Measurements from ENCODE around the gene ZDHHC17.

The ZDHHC17 gene

DNA sequence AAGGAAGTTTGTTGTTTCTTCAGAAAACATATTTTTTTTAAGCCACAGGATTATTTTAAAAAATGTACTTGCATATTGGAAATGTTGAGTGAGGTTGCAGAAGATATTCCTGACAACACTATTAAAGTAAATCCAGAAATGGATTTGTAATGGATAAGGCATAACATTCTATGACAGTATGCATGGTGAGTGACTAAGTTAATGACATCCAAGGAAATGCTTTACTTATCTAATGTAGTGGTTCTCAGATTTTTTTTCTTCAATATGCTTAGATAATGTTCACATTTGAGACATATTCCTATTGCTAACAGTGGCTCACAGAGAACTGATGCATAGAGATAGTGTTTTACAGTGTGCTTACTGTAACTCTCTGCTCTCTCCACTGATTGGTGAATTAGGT lies 49.4 kb downstream of the ZDHHC17 start:
- no peak for DNase-seq (ENCODE audit: low read depth in 1 of 2, low spot score in 1 of 2)

DNA sequence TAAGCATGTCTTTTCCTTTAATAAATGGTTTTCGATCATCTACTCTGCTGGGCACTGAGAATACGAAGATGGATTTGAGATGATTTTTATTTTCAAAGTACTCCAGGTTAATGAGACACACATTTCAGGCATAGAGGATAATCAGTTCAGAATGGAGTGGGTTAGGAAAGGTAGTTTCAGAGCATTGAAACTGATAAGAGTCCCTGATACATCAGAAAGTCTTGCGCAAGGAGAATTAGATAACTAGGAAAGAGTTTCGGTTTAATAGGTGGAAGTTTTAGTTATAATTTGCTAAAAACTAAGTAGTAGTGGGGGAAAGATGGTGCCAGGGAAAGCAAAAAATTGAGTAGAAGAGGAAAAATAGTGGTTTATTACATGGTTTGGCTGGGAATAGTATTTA lies 50.1 kb downstream of the ZDHHC17 start:
- DNase-seq (ENCODE audit: low read depth in 1 of 2, low spot score in 1 of 2) = no peak

DNA sequence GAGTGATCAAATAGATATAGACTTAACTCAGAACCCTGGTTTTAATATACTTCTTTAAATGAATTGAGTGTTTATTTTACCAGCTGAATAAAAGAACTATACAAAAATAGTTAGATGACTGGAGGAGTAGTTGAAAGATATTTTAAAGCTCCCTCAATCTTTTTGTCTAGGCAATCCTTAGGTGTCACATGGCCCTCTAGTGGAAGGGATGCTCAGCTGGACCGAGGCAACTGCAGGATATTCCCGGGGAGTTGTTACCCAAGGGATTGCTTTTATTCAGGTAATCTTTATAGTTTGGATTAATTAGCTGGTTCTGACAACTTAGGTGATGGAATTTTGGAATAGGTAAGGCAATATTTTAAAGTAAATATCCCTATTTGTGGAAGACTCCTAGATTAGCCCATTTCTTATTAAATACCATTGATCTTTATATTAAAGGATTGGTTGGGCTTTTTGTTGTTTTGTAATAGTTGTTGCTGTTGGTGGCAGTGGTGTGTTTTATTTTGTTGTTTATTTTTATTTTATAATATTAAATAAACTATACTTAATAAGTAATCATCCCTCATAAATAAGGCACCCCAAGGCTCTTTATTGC lies 57.1 kb downstream of the ZDHHC17 start:
- no peak for DNase-seq (ENCODE audit: low read depth in 1 of 2, low spot score in 1 of 2)

DNA sequence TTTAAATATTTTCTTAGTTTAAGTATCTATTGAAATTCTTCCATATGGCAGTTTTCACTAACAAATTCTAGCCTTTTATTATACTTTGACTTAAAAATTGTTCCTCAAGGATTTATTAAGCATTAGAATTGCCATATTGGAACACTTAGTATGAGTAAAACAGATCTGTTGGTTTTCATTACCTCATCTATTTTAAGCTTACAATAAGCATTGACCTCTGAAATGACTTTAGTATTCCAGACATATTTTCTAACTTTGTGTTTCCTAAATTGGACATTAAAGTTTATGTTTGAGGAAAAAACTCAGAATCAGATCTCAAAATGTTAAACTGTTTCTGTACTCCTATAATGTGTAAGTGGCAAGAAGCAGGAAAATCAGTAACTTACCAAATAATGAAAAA lies 66.5 kb downstream of the ZDHHC17 start:
- DNase-seq (ENCODE audit: low read depth in 1 of 2, low spot score in 1 of 2) = no peak

DNA sequence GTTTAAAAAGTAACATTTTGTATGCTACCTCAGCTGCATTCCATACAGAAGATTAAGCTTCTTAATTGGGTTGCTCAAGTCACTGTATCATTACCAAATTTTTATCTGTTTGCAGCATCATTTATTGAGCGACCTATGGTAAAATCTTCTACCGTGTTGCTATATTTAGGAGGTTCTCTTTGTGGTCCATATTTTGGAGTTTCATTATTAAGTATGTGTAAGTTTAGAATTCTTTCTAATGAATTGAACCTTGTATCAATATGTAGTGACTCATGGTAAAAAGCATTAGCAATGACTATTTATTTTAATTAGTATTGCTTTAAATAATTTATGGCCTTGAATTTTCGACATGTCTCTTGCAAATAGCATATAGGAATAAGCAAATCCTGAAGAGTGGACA lies 72.7 kb downstream of the ZDHHC17 start:
- no peak for DNase-seq (ENCODE audit: low read depth in 1 of 2, low spot score in 1 of 2)

DNA sequence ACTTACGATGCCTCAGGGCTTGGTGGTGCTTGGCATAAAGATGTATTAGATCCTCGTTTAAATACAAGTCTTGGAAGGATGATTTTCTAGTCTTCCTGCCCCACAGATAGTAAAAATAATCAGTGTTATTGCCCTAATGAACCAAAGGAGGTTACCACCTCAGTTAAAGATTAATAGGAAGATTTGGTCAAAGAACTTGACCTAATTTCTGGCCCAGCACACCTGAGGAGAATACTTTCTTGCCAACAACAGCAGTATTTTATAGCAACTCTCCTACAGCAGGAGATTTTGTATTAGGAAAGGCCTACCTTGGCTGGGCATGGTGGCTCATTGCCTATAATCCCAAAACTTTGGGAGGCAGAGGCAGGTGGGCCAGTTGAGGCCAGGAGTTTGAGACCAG lies 83.3 kb downstream of the ZDHHC17 start:
- no peak for DNase-seq (ENCODE audit: low read depth in 1 of 2, low spot score in 1 of 2)

DNA sequence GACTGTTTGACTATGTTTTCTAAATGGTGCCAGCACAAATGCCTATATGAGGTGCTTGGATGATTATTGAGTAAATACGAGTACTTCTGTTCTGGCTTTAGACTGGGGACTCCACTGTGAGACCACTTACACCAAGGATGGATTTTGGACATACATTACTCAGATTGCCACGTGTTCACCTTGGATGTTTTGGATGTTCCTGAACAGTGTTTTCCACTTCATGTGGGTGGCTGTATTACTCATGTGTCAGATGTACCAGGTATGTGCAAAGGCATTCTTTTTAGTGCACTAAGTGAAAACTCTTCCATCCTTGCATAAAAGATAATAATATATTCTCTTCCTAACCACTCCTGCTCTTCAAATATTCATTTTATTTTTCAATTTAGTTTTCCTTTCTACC lies 84.2 kb downstream of the ZDHHC17 start:
- DNase-seq (ENCODE audit: low read depth in 1 of 2, low spot score in 1 of 2) = no peak

DNA sequence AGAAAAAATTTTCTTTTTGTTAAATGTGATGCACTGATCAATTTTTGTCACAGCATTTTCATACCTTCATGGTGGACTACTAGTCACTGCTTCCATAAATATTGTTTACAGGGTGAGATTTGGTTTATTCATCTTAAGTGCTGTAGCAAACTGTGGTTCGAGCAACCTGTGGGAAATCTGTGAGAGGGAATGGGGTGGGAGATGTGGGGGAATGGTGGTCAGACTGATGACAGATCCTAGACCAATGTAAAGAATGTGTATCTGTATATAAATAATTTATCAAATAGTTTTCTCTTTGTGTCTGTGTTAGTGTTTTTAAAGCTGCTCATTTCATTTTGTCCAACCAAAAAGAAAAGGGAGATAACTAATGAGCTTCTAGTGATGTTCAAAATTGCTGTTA lies 88.2 kb downstream of the ZDHHC17 start:
- no peak for DNase-seq (ENCODE audit: low read depth in 1 of 2, low spot score in 1 of 2)

DNA sequence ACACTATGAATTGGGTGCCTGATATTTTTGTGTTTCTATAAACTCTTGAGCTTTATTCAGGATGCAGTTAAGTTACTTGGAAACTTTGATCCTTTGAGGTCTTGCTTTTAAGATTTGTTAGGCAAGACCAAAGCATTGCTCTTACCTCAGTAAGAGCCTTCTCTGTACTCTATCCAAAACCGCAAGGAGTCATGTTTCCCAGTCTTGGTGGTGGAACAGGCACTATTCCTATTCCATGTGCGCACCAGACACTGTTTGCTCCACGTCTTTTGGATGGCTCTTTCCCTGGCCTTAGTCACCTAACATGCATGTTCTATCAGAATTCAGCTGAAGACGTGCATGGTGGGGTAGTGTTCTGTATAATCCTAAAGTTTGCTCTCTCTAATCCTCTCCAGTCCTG lies 91.4 kb downstream of the ZDHHC17 start:
- DNase-seq (ENCODE audit: low read depth in 1 of 2, low spot score in 1 of 2) = no peak

DNA sequence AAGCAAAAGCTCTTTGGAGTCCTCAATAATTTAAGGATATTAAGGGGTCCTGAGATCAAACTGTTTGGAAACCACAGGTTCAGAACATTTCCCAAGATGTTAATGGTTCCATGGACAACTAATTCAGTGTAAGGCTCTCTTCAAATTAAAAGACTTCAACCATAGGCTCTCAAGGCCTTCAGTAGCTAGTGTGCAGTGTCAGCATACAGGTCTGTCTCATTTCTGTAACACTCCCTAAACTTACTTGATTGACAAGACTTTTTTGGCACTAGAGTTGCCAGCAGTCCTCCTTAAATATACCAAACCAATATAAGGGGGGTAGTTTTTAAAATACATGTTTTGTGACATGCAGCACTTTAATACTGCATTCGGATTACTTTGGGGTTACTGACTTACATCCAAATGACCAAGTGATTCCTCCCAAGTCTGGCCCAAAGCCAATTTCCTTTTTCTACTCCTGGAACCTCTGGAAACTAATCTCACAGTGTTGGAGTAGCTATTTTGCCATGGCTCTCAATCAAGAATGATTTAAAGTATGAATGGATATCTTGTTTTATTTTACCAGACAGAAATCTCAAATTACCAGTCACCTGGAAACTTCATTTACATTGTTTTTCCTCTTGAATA lies 92.2 kb downstream of the ZDHHC17 start:
- DNase-seq (ENCODE audit: low read depth in 1 of 2, low spot score in 1 of 2) = no peak

DNA sequence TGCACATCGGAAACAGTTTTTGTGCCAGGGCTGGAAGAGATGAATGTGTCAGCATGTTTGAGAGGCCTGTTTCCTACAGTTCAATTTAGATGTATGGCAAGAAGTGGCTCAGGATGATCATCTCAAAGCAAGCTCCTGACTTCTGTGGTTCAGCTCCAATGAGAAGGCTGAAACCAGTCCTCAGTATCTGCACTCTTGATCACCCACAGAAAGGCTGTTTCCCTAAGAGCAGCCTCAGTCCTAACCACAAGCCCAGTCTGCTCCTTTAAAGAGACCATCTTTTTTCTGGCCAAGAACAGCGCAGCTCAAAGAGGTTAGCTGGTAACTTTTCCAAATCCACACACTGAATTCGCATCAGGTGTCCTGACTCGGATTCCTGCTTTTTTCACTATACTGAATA lies 95.7 kb downstream of the ZDHHC17 start:
- DNase-seq (ENCODE audit: low read depth in 1 of 2, low spot score in 1 of 2) = no peak

DNA sequence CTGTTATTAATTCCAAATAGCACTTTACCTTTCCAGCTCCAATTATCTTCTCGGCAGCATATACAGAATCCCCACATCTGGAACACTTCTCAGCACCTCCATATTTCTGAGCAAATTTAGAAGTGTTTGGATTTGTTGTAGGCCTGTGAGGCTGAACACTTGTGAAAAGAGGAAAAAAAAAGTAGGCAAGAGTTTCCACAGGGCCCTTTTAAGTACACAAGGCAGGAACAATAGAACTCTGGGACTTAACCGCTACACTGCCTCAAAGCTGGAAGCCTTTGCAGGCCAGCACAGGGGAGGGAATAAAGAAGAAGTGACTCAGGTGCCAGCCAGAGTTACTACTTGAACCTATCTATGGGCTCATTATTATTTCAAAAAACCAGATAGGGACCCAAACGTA lies 96.3 kb downstream of the ZDHHC17 start:
- DNase-seq (ENCODE audit: low read depth in 1 of 2, low spot score in 1 of 2) = no peak

DNA sequence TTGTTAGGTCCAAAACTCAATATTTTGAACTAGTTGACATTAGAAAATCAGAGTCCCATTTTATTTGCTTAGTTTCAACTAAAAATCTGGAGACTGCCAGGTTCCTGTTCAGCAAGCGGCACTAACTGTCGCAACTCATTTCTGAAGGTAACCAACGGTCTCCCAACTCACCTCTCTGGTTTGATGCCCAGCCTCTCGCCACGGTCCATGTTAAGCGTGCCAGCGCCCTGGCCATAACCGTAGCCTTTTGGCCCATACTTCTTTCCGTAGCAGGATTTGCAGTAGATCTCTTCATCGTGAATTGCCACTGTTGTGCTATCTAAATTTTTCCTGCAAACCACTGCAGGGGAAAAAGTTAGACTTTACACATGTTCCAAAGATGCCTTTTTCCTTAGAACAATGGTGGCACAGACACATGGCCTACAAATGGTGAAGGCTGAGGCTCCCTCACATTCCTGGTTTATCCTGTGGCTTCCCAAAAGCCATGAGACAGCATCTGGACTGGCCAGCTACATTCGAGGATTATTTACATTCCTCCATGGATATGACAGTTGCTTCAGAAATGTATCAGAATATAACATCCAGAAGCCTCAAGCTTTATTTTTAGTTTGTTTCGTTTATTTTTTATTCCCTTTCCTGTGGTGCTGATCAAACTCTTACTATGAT lies 99.2 kb downstream of the ZDHHC17 start:
- no peak for DNase-seq (ENCODE audit: low read depth in 1 of 2, low spot score in 1 of 2)

DNA sequence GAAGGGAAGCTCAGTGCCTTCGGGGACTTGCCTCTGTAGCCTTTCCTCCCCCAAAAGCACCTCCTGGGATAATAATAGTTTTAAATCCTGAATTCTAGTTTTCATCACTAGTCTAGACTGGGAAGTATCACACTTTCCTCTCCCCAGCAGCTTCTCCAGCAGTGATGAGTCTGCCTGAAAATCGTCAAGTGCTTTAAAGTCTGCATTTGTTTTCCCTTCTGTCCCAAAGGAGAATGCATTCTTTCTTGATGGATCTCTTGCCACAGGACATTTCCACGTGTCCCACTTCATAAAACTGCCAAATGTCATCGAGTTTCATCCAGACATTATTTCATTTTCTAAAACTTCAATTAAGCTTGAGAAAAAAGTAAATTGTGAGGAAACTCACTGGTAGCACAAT lies 99.9 kb downstream of the ZDHHC17 start:
- DNase-seq (ENCODE audit: low read depth in 1 of 2, low spot score in 1 of 2) = no peak

DNA sequence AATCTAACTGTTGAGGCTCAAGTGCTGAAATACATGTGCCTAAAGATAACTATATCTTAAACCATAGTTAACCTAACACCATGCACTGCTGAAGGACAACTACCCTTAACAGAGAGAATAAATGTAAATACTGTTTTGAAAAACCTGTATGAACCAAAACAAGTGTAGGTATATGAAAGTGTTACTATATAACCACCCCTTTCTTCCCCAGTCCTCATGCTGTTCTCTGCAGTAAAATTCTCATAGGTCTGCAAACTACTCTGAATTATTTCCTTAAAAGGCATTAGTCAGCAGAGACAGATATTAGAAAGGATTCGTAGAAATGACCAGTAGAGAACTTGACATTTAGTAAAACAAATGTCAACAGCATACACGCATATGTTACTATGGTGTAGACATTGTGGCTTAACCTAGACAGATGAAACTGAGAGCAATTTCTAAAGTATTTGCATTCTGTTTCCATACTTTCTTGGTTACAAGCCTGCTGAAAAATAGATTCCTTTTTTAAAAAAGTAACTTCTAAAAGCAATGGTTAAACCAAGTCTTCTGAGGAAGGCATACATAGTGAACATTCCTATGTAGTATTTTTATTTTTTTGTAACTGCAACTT lies 101.0 kb downstream of the ZDHHC17 start:
- DNase-seq (ENCODE audit: low read depth in 1 of 2, low spot score in 1 of 2) = no peak

DNA sequence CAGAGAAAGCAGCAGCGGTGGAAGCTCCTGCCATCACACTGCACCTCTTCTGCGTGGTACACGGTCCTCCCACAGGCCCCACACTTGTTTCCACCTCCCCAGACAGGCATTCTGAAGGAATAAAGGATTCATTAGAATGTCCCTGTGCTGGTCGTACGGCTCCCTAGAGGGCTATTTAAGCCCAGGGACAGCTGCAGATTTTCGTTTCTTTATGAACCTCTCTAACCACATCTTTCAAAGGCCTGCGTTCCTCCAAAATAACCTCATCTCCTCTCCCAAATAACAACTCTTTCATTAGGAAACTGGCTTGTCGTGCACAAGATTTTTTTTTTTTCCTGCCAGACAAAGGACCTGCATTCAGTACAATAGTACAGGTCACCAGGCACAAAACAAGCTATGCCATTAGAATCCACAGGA lies 102.2 kb downstream of the ZDHHC17 start:
- no peak for DNase-seq (ENCODE audit: low read depth in 1 of 2, low spot score in 1 of 2)

DNA sequence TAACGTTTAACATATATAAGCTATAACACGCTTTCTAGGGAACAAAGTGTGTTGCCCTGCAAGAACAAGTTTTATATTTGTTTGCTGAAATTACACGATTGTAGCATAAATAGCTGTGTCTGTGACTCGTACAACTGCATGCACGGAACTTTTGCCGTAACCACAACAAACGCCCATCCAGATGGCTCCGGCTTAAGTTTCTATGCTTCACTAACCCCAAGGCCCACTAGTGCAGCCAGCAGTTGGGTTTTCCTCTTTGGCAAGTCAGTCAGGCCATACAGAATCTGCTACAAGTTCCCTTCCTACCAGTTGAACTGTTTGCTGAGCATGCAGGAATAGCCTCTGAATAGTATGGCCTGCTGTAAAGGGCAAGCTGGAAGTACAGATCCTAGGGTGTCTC lies 102.8 kb downstream of the ZDHHC17 start:
- no peak for DNase-seq (ENCODE audit: low read depth in 1 of 2, low spot score in 1 of 2)

DNA sequence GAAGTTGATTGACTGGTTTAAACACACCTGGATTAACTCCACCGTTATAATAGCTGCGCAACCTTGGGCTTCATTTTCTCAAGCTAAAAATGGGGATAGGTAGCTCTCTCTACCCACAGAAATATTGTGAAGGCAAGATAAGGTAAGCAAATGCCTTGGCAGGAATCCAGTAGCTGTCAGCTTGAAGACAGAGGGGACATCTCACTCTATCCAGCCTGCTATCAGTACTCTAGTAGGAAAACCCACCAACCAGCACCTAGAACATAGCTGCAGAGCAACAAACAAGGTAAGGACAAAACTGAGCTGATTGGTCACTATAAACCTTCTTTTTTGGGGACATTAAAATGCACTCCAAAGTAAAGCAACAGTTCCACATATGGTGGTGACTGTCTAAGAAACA lies 107.2 kb downstream of the ZDHHC17 start:
- DNase-seq (ENCODE audit: low read depth in 1 of 2, low spot score in 1 of 2) = no peak

DNA sequence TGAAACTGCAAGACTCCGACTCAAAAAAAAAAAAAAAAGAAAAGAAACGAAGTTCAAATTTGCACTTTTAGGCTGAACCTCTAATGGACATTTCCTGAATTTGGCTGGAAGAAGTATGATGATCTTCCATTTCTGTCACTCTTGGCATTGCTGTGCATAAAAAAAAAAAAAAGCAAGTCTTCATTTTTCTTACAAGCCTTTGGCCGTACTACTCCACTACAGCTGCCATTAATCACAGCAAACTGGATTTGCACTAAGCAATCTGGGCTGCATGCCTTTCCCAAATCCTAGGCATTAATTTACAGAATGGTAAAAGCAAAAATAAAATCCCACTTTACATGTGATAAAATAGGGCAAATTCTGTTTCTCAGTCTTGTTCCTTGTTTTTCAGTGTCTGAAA lies 107.8 kb downstream of the ZDHHC17 start:
- DNase-seq (ENCODE audit: low read depth in 1 of 2, low spot score in 1 of 2) = no peak

DNA sequence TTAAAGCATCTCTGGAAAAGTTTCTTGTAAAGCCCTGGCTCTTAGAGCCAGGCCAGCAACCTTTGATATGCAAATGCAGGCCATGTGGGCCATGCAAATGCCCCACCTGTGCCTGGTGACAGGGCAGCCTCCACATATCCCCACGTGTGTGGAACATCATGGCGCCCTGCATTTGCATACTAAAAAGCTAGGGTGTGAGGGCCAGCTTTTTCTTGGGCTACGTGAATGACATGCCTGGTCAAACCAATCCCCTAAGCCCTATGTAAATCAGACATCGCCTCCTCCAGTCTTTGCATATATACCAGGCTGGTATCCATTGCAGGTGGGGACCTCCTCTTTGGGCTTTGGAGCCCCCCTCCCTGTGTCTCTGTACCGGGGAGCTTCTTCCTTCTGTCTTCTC lies 108.5 kb downstream of the ZDHHC17 start:
- no peak for DNase-seq (ENCODE audit: low read depth in 1 of 2, low spot score in 1 of 2)

DNA sequence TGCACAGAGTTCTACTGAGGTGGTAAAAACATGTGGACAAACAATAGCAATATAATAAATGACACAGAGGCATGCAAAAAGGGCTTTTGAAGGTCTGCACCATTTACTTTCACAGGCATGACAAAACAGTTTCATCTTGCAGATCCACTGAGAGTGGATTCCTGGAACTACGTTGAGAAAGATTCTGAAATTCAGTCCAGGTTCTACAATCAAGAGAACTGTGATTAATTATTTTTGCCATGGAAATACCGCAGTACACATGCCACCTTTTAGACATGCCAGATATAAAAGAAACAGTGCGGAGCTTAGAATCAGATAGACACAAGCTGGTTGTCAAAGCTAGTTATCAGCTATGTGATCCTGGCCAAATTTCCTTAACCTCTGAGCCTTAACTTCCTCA lies 110.1 kb downstream of the ZDHHC17 start:
- DNase-seq (ENCODE audit: low read depth in 1 of 2, low spot score in 1 of 2) = no peak

DNA sequence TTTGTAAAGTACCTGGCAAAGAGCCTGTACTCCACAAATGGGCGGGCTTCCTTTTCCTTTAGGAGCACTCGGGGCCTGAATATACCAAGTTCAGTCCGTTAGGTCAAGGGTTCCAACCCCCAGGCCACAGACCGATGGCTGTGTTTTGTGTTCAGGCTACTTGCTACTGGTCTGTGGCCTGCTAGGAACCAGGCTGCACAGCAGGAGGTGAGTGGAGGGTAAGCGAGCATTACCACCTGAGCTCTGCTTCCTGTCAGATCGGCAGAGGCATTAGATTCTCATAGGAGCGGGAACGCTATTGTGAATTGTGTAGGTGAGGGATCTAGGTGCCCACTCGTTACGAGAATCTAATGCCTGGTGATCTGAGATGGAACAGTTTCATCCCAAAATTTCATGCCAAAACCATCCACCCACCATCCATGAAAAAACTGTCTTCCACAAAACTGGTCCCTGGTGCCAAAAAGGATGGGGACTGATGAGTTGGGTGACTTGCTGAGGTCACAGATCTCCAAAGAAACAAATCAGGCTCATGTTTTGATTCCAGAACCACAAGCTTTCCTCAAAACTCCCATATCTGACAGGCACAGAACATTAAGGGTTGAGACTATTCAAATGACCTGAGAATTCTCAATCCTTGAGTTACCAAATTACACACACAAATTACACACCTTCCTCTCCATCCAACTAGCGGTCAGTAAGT lies 110.7 kb downstream of the ZDHHC17 start:
- DNase-seq (ENCODE audit: low read depth in 1 of 2, low spot score in 1 of 2) = no peak

All from stimulated activated CD4-positive, alpha-beta T cell treated with anti-CD3 and anti-CD28 coated beads, Interleukin-15, amount 100 ng/mL, for 1 hour (primary cell).